Neural progenitor cell (in vitro differentiated cells): Measurements from ENCODE around the gene CDC20B.

Experiments
- CTCF ChIP-seq: fragments of 200-600 bp; sonication (generic); IDR thresholded peaks from 2 replicates; pipeline ENCODE4 v1.5.1; 2017; ENCODE audit warnings: antibody characterized with exemption, mild to moderate bottlenecking
- EZH2 ChIP-seq: fragments of 200-600 bp; sonication (generic); IDR thresholded peaks from 2 replicates; pipeline ENCODE4 v1.6.1; 2017; ENCODE audit warnings: antibody characterized with exemption, mild to moderate bottlenecking, moderate library complexity
- EZH2phosphoT487 ChIP-seq: fragments of 200-600 bp; sonication (generic); IDR thresholded peaks from 2 replicates; pipeline ENCODE4 v1.6.1; 2017; ENCODE audit warnings: antibody characterized with exemption

- TF ChIP-seq CTCF: no peak
- TF ChIP-seq EZH2: no peak
- TF ChIP-seq EZH2phosphoT487: no peak
These were observed 7.0 kb upstream of the CDC20B start for GRCh38 chr5:55180016-55180415.
